Measurements from ENCODE around the gene SRSF6. TPM values are rescaled to one million over a fixed set of nuclear protein-coding genes. Genes with fewer than 3 reads are reported as not detected.

SRSF6 gene
- polyA plus RNA-seq (2011; rRNA removed), result 134 and 145 TPM in 2 replicates
- polyA plus RNA-seq (2012; cell fraction: cytosol; rRNA removed), result 60.7 and 69.2 TPM in 2 replicates
- polyA plus RNA-seq (2012; cell fraction: nucleus; rRNA removed), result 76.8 and 121 TPM in 2 replicates
- polyA plus RNA-seq (2017; fragmentation: RNase III; extraction: RNeasy Plus Mini Kit Qiagen cat#74134 plus additional on column Dnase treatment), result 99.3 to 113 TPM (median 105 TPM) in 3 replicates
- polyA minus RNA-seq (2011; rRNA and poly(A)+ RNA removed), result 82.7 and 84.3 TPM in 2 replicates

DNA sequence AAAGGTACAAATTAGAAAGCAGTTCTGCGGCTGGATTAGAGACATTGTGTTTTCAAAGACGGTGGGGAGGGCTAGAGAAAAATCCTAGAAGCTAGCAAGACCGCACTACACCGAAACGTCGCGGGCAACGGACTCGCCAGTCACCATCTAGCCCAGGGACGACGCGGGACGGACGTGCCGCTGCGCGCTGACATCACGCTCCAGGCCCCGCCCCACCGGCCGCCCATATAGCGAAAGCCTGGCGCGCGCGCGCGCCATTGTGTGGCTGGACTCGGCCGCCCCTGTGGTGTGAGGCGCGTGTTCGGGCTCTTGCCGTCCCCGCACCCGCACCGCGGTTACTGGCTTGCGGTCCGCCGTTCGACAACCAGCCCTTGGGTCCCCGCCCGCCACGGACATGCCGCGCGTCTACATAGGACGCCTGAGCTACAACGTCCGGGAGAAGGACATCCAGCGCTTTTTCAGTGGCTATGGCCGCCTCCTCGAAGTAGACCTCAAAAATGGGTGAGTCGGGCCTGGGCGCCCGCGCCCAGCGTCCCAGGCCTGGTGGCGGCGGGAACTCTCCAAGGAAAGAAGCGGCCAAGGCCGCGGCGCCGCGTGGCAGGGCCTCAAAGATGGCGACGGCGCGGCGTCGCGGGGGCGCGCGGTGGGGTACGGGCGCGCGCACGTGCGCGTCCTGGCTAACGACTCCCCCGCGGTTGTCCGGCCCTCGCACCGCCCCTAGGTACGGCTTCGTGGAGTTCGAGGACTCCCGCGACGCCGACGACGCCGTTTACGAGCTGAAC, at the start of gene SRSF6:
Gene SRSF6 (plus strand): TSS at position 257 of the 782 bp plus-strand sequence. CDS start 138 bp downstream, at position 395.
- Histone ChIP-seq H3K4me3 (peak within 1 kb of the TSS; percentile 88), H3K4me2 (peak within 1 kb of the TSS; percentile 98), H3K9me3 (no peaks in the 10 kb centered on the region), H3K27ac (peak within 1 kb of the TSS; percentile 99), H3K4me1 (peaks cover 18% of the 10 kb centered on the region; the same call in 2 of the 3 replicates)
- under 1% methylated on average over 37 of the region's 101 CpGs for WGBS (ENCODE audit: missing lambda C conversion rate)
- FAIRE-seq (no peak), ATAC-seq (peak; percentile 86 to 89), DNase-seq (ENCODE audit: low read depth in 1 of 2, low spot score in 1 of 2) (peak; percentile 84 to 93)
- ChIA-PET POLR2A (interaction anchor here (0.5 to 1.9 kb wide), 22 partner anchors 8 to 1765 kb away, joined by 3 to 11 read pairs (median 4); partner anchors contain the start of genes IFT52, L3MBTL1 and SGK2), CTCF (interaction anchor here (1.1 to 1.6 kb wide), 2 partner anchors 9 to 15 kb away, joined by 3 to 5 read pairs; no protein-coding TSS in a partner anchor)
- TF ChIP-seq GATA3 (IDR thresholded peaks at IDR 0.05; ENCODE audit: borderline replicate concordance) (no peak), POLR2AphosphoS2 (conservative IDR thresholded peaks at IDR 0.05; ENCODE audit: low read length) (0 out of 2 replicates have a peak, but pooled peaks have one; percentile 51), ZFP36 (IDR thresholded peaks at IDR 0.05; ENCODE audit: borderline replicate concordance, partially characterized antibody) (no peak), EHMT2 (IDR thresholded peaks at IDR 0.05; ENCODE audit: low read depth) (no peak), PHF8 (IDR thresholded peaks at IDR 0.05; ENCODE audit: borderline replicate concordance, low read depth) (peak; percentile 100), HOXA7 (CRISPR knock-in tag; IDR thresholded peaks at IDR 0.05) (0 out of 2 replicates have a peak, but pooled peaks have one; percentile 31), HEYL (CRISPR knock-in tag; IDR thresholded peaks at IDR 0.05) (no peak), NPAS2 (CRISPR knock-in tag; IDR thresholded peaks at IDR 0.05; ENCODE audit: borderline replicate concordance) (peak; percentile 9; the same call in 1 of the 2 replicates), CHD2 (IDR thresholded peaks at IDR 0.05; ENCODE audit: low read length, partially characterized antibody) (no peak), ESRRA (IDR thresholded peaks at IDR 0.05; ENCODE audit: borderline replicate concordance, low read length) (no peak), MYC (IDR thresholded peaks at IDR 0.05; ENCODE audit: borderline replicate concordance, low read length) (peak; percentile 99), ZSCAN20 (CRISPR knock-in tag; IDR thresholded peaks at IDR 0.05) (no peak), FOSL2 (IDR thresholded peaks at IDR 0.05) (no peak), FOSL2 (CRISPR knock-in tag; IDR thresholded peaks at IDR 0.05) (0 out of 2 replicates have a peak, but pooled peaks have one; percentile 29), JUN (IDR thresholded peaks at IDR 0.05) (peak; percentile 98 to 99), RAD21 (conservative IDR thresholded peaks at IDR 0.05 in 1 of 2, IDR thresholded peaks at IDR 0.05 in 1 of 2) (no peak), RARB (CRISPR knock-in tag; IDR thresholded peaks at IDR 0.05) (no peak), CEBPB (IDR thresholded peaks at IDR 0.05) (no peak), FOXS1 (CRISPR knock-in tag; IDR thresholded peaks at IDR 0.05) (peak; percentile 11; the same call in 1 of the 2 replicates), EHF (CRISPR knock-in tag; IDR thresholded peaks at IDR 0.05) (peak; percentile 74; the same call in 1 of the 2 replicates), BHLHE40 (IDR thresholded peaks at IDR 0.05; ENCODE audit: low read depth, low read length) (no peak), HDAC2 (IDR thresholded peaks at IDR 0.05) (no peak), CHD4 (IDR thresholded peaks at IDR 0.05; ENCODE audit: borderline replicate concordance) (no peak), POLR2A (IDR thresholded peaks at IDR 0.05; ENCODE audit: low read length) (peak; percentile 99), HOXB5 (CRISPR knock-in tag; IDR thresholded peaks at IDR 0.05) (peak; percentile 87; the same call in 1 of the 2 replicates), TFCP2L1 (CRISPR knock-in tag; IDR thresholded peaks at IDR 0.05) (0 out of 2 replicates have a peak, but pooled peaks have one; percentile 58), RFX5 (IDR thresholded peaks at IDR 0.05) (peak; percentile 12; the same call in 1 of the 2 replicates), MAFK (IDR thresholded peaks at IDR 0.05; ENCODE audit: partially characterized antibody) (no peak), ZNF302 (CRISPR knock-in tag; IDR thresholded peaks at IDR 0.05) (no peak), KDM1A (IDR thresholded peaks at IDR 0.05; ENCODE audit: low read depth) (no peak)
- TF ChIP-seq, protein P1, sequence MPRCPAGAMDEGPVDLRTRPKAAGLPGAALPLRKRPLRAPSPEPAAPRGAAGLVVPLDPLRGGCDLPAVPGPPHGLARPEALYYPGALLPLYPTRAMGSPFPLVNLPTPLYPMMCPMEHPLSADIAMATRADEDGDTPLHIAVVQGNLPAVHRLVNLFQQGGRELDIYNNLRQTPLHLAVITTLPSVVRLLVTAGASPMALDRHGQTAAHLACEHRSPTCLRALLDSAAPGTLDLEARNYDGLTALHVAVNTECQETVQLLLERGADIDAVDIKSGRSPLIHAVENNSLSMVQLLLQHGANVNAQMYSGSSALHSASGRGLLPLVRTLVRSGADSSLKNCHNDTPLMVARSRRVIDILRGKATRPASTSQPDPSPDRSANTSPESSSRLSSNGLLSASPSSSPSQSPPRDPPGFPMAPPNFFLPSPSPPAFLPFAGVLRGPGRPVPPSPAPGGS (IDR thresholded peaks at IDR 0.05), result peak; percentile 99
- TF ChIP-seq, protein P2, sequence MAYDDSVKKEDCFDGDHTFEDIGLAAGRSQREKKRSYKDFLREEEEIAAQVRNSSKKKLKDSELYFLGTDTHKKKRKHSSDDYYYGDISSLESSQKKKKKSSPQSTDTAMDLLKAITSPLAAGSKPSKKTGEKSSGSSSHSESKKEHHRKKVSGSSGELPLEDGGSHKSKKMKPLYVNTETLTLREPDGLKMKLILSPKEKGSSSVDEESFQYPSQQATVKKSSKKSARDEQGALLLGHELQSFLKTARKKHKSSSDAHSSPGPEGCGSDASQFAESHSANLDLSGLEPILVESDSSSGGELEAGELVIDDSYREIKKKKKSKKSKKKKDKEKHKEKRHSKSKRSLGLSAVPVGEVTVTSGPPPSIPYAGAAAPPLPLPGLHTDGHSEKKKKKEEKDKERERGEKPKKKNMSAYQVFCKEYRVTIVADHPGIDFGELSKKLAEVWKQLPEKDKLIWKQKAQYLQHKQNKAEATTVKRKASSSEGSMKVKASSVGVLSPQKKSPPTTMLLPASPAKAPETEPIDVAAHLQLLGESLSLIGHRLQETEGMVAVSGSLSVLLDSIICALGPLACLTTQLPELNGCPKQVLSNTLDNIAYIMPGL (CRISPR knock-in tag; IDR thresholded peaks at IDR 0.05; ENCODE audit: borderline replicate concordance), result peak; percentile 85; the same call in 1 of the 2 replicates
- TF ChIP-seq, protein P3, sequence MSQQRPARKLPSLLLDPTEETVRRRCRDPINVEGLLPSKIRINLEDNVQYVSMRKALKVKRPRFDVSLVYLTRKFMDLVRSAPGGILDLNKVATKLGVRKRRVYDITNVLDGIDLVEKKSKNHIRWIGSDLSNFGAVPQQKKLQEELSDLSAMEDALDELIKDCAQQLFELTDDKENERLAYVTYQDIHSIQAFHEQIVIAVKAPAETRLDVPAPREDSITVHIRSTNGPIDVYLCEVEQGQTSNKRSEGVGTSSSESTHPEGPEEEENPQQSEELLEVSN (IDR thresholded peaks at IDR 0.05; ENCODE audit: borderline replicate concordance, low read depth), result peak; percentile 72
- TF ChIP-seq, protein P4, sequence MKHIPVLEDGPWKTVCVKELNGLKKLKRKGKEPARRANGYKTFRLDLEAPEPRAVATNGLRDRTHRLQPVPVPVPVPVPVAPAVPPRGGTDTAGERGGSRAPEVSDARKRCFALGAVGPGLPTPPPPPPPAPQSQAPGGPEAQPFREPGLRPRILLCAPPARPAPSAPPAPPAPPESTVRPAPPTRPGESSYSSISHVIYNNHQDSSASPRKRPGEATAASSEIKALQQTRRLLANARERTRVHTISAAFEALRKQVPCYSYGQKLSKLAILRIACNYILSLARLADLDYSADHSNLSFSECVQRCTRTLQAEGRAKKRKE (CRISPR knock-in tag; IDR thresholded peaks at IDR 0.05; ENCODE audit: low read depth), result peak; percentile 61; the same call in 1 of the 2 replicates
